ENCODE results near the gene GOT2.
"Not testable (repeated sequence)": the region's sequence is repeated elsewhere in the genome, so short reads cannot be mapped to it uniquely, and the experiment has no call there.

GRCh38 chr16:58686985-58687706 is 47.0 kb downstream of the GOT2 start:
- TF ChIP-seq L3MBTL2 (conservative IDR thresholded peaks at IDR 0.05); TARDBP (IDR thresholded peaks at IDR 0.05); CTBP1 (IDR thresholded peaks at IDR 0.05; ENCODE audit: borderline replicate concordance); FOXK2 (IDR thresholded peaks at IDR 0.05); SP1 (IDR thresholded peaks at IDR 0.05); FOXM1 (IDR thresholded peaks at IDR 0.05; ENCODE audit: borderline replicate concordance); ELF4 (IDR thresholded peaks at IDR 0.05); BHLHE40 (IDR thresholded peaks at IDR 0.05; ENCODE audit: borderline replicate concordance); HDGF (IDR thresholded peaks at IDR 0.05; ENCODE audit: borderline replicate concordance); NFRKB (IDR thresholded peaks at IDR 0.05); FOXA1 (IDR thresholded peaks at IDR 0.05); ZNF384 (IDR thresholded peaks at IDR 0.05): not testable (repeated sequence)
